ENCODE measurements around the gene FEM1A. TPM values are rescaled to one million over a fixed set of nuclear protein-coding genes. Genes with fewer than 3 reads are reported as not detected.
A peak's percentile ranks its signal among the peaks of the same experiment; 100 is the strongest.

Gene FEM1A
- total and polyA plus RNA-seq, 9 of the 15 experiments (the other 6 are each of a cell fraction or from before 2014, with no cell fraction given), result 0.08 to 19.0 (median 6.8) TPM

- TF ChIP-seq RB1 (IDR thresholded peaks at IDR 0.05; ENCODE audit: low read depth) (peak; percentile 63; the same call in 1 of the 2 replicates), GMEB1 (CRISPR knock-in tag; IDR thresholded peaks at IDR 0.05) (peak; percentile 39; the same call in 1 of the 2 replicates), TFAP4 (CRISPR knock-in tag; IDR thresholded peaks at IDR 0.05; ENCODE audit: borderline replicate concordance) (peak; percentile 59; the same call in 1 of the 2 replicates), TEAD2 (tag; IDR thresholded peaks at IDR 0.05) (no peak), FOXK1 (CRISPR knock-in tag; IDR thresholded peaks at IDR 0.05; ENCODE audit: borderline replicate concordance) (peak; percentile 50; the same call in 1 of the 2 replicates), MTF1 (CRISPR knock-in tag; IDR thresholded peaks at IDR 0.05; ENCODE audit: borderline replicate concordance) (no peak), ZNF766 (CRISPR knock-in tag; conservative IDR thresholded peaks at IDR 0.05) (0 out of 2 replicates have a peak, but pooled peaks have one; percentile 17), TRIM25 (IDR thresholded peaks at IDR 0.05; ENCODE audit: borderline replicate concordance) (no peak), CREB1 (IDR thresholded peaks at IDR 0.05) (no peak), CREB1 (CRISPR knock-in tag; IDR thresholded peaks at IDR 0.05) (peak; percentile 57; the same call in 1 of the 2 replicates), SMAD4 (CRISPR knock-in tag; conservative IDR thresholded peaks at IDR 0.05) (no peak), ZBTB2 (IDR thresholded peaks at IDR 0.05) (peak; percentile 67; the same call in 1 of the 2 replicates), HDAC2 (IDR thresholded peaks at IDR 0.05) (peak; percentile 49), BRD4 (IDR thresholded peaks at IDR 0.05) (0 out of 2 replicates have a peak, but pooled peaks have one; percentile 28), SUPT5H (IDR thresholded peaks at IDR 0.05) (peak; percentile 72), ERF (CRISPR knock-in tag; IDR thresholded peaks at IDR 0.05) (no peak), ZNF316 (IDR thresholded peaks at IDR 0.05) (peak; percentile 80), CCNT2 (IDR thresholded peaks at IDR 0.05; ENCODE audit: borderline replicate concordance, extremely low read depth, insufficient read length, low read depth, low read length) (peak; percentile 71), POLR2A (conservative IDR thresholded peaks at IDR 0.05) (peak; percentile 81), RBBP5 (IDR thresholded peaks at IDR 0.05; ENCODE audit: borderline replicate concordance, insufficient read depth, low read length, poor library complexity, severe bottlenecking) (peak; percentile 50), BRF1 (IDR thresholded peaks at IDR 0.05; ENCODE audit: borderline replicate concordance, extremely low read depth, insufficient read length) (no peak)
These were observed 39.9 kb downstream of the FEM1A start, which contains the start of gene TICAM1 (continued) for GRCh38 chr19:4831304-4831978.
